ENCODE measurements around the gene RPUSD2.

- TF ChIP-seq CTCF (IDR thresholded peaks at IDR 0.05) (no peak), ZFX (IDR thresholded peaks at IDR 0.05; ENCODE audit: borderline replicate concordance) (no peak)
Observed at GRCh38 chr15:40597024-40597423, 27.9 kb downstream of the RPUSD2 start.
